Activated CD4-positive, alpha-beta T cell treated with anti-CD3 and anti-CD28 coated beads, Interleukin-10, Interleukin-2, amounts not matched to agents 100 ng/mL and 50 ng/mL, durations not matched to agents 16 hours and 8 hours (primary cell): ENCODE measurements around the gene VCAN.

ENCODE experiments used
- DNase-seq: peaks from one replicate; pipeline ENCODE4 v3.0.0-alpha.2; 2020

The VCAN gene

DNA sequence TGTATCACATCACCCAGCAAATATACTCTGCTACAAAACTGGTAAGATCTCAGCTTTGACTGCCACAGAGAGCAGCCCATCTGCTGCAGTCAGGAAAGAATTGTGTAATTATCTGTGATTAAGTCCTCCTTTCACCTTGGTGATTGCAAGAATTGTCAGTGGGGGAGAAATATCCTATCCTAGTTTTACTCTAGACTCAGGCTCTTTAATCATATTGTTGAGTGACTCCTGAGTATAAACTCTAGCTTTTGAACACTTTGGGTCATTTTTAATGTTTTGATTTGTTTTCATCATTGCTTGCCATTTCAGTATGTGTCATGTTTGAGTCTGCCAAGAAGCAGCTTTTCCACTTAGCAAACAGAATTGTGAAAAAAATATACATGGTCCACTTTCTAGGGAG lies 32.1 kb downstream of the VCAN start:
- DNase-seq: no peak

DNA sequence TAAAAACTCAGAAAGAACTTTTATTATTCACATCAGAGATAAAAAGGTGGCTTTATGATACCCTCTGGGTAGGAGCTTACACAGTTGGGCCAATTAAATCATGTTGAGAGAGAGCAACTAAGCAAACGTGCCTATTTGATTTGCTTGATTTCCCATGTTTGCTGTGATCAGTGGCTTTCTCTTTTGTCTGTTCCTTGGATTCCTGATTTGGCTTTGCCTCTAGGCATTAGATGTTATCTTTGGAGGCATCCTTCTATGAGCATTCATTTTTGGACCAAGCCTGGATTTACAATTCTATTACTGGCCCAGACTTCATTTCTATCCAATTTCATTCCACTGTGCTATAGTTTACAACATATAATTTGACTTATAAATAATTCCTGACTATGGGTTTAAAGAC lies 35.9 kb downstream of the VCAN start:
- no peak for DNase-seq

DNA sequence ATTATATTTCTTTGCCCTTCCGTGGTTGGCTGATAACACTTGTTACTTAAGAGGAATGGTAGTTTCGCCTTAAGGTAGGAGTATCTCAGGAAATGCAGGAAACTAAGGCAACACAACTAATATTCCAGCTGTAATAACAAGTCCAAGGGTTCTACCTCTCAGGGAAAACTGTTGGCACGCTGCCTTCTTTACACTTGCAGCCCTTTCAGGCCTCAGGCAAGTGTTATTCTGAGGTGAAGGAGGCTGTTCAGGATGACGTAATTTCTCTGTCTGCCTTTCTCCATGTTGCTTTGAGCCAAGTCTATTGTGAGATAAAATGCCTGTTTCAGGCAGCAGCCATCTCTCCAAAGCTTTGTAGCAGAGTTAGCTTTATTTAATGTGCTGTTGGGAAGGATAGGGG lies 38.0 kb downstream of the VCAN start:
- DNase-seq: no peak

- no peak for DNase-seq
These were observed 38.7 kb downstream of the VCAN start for GRCh38 chr5:83510260-83510659.

- no peak for DNase-seq
These were observed 40.7 kb downstream of the VCAN start for GRCh38 chr5:83512061-83512745.

GRCh38 chr5:83513081-83513480 lies 41.5 kb downstream of the VCAN start:
- no peak for DNase-seq

DNA sequence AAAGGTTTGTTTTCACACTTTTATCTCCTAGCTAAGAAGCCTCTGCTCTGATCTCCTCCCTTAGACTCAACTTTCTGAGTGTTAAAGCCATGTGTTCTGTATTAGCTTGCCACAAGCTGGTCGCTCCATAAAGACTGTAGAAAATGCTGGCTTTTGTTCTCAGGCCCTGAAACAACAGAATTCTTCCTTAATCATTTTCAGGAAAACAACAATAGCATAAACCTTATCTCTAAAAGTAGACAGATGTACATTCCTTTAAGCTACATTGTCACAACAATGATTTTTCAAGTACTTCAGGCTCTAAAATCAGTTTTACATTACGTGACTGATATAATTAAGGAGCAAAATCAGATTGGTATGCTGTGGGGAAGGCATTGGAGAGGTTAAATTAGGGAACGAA lies 41.9 kb downstream of the VCAN start:
- no peak for DNase-seq

GRCh38 chr5:83516377-83516776 lies 44.8 kb downstream of the VCAN start:
- DNase-seq: no peak

DNA sequence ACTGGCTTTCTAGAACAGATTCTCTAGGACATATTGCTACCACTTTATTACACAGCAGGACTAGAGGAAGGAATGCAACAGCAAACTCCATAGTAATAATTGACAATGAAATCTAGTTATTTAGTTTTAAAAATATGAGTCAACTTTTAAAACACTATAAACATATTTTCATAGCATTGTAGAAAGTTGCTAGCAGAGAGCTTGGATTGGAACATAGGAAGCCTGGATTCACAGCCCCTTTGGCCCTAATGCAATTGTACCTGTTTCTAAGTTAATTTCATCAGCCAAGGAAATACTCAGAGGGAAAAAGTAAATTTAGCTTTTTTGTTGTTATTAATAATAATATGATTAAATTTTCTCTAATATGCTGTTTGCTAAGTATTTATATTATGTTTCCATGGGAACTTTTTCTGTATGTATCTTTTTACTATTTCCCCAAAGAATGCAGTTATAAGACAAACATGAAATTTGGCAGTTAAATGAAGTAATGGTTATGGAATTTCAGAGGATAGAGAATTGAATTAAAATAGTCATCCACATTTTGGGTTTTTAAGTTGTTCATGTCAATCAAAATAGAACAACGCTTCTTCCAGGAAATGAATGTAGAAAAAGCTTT lies 45.6 kb downstream of the VCAN start:
- DNase-seq: no peak

GRCh38 chr5:83517688-83518085 lies 46.1 kb downstream of the VCAN start:
- no peak for DNase-seq

DNA sequence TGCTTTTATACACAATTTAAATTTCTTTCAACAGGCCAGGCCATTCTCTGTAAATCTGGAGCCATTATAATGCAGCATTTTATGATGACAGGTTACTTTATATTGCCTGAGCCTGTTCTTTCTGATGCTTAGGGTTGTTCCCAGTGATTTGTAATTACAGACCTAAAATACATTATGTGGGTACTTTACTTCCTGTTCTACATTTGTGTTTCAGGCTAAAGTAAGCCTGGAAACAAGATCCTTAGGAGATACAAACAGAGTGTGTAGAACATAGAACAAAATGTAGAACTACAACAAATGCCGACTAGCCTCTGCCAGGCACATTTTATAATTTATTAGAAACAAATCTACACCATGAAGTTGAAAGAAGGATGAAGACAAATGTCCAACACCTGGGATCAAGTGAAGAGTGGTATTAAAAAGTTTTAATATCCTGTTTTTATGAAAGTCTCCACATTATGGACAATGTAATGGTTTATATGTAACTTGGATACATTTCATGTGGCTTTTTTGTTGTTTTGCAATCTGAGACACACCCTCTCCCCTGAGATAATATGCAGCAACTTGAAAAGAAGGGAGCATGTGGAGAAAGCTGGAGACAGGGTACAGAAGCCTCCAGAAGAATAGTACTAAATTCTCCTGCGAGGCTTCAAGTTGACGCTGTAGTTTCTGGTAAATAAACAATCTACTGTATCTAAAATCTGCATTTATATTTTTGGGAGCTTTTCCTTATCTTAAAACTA lies 46.9 kb downstream of the VCAN start:
- DNase-seq: no peak

- no peak for DNase-seq
These were observed 50.9 kb downstream of the VCAN start for GRCh38 chr5:83522446-83522845.

DNA sequence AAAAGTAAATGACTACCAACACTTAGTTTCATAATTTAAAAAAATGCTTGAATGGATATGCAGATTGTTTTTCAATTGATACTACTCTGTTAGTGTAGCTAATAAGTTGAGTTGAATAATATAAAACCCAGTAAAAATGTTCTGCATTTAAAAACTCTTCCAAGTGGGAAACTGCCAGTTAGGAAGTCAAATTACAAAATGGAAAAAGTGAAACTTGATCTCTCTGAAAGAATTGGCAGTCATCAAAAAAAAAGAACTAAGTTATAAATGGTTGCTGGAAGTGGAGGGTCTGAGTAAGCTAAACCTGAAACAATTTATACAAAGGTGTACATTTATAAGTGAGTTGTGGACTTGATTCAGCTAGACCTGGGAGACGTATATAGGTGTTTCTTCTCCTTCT lies 52.4 kb downstream of the VCAN start:
- no peak for DNase-seq

DNA sequence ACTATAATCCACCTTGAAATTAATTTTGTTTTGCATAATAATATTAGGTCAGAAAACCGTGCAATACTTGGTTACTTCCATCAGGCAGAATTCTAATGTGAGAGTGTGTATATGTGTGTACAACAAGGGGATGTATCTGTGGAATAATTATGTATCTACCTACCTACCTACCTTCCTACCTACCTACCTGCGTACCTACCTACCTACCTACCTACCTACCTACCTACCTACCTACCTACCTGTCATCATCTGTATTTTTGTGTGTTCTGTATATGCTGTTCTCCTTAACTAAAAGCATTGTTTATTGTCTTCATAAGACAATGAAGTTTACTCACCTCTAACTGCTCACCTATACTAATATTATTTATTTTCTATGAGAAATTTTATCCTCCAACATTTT lies 52.8 kb downstream of the VCAN start:
- no peak for DNase-seq

DNA sequence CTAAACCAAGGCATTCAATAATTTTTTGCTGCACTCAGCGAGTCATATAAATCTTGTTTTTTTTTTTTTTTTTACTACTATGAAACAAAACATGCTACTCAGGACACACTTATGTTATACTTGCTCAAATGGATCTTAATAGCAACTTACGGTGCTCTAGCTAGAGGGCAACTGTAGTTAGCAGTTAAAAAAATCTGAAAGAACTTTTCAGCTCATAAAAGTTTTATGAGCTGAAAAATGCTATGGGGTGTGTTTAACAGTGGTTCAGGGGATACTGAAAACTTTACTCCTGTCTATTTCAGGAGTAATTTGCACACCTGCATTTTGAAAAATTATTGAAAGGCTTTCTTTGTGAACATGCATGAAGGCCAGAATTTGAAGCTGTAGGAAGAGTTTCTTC lies 53.4 kb downstream of the VCAN start:
- no peak for DNase-seq

- DNase-seq: no peak
These were observed 54.7 kb downstream of the VCAN start for GRCh38 chr5:83526289-83526688.

DNA sequence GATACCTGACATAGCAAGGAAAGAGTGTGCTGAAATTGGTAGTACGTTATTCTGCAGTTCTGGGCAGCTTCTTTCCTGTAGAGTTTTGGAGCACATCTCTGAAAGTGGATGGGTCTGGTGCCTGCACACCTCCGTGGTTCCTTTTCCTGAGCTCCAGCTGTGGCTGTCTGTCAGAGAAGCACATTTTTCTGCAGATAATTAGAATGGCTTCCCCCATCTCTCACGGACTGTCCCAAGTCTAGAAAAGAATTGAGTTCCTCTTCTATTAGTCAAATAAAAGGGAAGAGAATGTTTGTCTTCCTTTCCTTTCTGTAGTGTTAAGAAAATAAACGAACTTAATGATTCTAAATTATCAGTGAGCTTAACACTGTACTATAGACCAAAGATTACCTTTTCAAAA lies 55.7 kb downstream of the VCAN start:
- DNase-seq: no peak

GRCh38 chr5:83527722-83528438 lies 56.3 kb downstream of the VCAN start:
- DNase-seq: no peak

DNA sequence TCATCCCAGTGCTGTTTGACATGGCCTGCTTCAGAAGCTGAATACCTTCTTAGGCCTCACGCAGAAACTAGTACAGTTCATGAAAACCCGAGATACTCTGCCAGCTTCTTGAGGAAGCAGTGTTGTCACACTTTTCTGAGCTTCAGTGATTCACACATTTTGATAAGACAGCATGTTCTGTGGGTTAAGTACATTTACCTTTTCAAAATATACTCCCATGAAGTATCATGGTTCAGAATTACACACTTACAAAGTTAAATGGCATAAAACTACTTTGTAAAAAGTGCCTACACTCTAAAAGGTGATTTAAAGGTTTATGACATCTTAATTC lies 56.9 kb downstream of the VCAN start:
- DNase-seq: no peak

DNA sequence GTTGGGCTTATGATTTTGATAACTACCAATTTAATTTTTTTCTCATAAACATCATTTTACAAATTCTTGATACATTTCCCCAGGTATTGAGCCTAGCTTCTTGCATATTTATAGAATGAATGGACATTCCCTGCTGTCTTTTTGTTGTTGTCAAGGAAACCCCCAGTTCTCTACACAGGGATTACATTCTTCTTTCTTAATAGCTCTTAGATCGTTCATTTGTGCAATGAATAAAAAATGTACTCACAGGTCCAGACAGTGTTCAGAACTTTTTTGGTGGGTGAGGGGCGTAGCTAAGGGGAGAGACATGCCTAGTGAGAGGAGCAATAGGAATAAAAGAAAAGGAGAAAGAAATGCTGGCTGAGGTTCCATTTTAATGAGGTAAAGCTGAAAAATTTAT lies 58.6 kb downstream of the VCAN start:
- no peak for DNase-seq

DNA sequence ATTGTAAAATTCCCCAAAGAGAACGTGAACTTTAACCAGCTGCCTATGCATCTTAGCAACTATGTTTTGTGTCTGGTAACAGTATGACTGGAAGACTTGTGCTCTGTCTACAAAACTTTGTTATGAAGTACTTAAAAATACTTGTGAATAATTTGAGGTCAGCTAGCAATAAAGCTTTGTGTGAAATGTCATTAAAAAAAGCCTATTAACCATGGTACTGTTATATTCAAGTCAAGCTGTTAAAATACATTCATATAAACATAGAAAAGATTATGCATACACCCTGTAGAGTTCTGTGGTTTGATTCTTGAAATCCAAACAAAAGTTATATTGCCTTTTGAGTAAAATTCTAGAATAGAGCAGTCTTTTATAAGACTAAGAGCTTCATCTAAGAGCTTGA lies 60.1 kb downstream of the VCAN start:
- no peak for DNase-seq

GRCh38 chr5:83538786-83539462 lies 67.4 kb downstream of the VCAN start:
- DNase-seq: no peak

- no peak for DNase-seq
These were observed 67.9 kb downstream of the VCAN start for GRCh38 chr5:83539463-83539790.

DNA sequence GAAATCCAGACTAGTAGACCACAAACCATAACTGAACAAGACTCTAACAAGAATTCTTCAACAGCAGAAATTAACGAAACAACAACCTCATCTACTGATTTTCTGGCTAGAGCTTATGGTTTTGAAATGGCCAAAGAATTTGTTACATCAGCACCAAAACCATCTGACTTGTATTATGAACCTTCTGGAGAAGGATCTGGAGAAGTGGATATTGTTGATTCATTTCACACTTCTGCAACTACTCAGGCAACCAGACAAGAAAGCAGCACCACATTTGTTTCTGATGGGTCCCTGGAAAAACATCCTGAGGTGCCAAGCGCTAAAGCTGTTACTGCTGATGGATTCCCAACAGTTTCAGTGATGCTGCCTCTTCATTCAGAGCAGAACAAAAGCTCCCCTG lies 68.6 kb downstream of the VCAN start:
- DNase-seq: no peak
